Measurements from ENCODE around the gene ACO2. TPM values are rescaled to one million over a fixed set of nuclear protein-coding genes. Genes with fewer than 3 reads are reported as not detected.

ACO2 gene
- total and polyA plus RNA-seq, 2 of the 4 experiments (the other 2 are of a cell fraction), result 71.3 to 72.9 TPM

GRCh38 chr22:41561335-41561734, 92.4 kb downstream of the ACO2 start:
- in situ Hi-C loops (cut with MboI; ENCODE audit: low sequenced_read_pairs) (no loop called here), intact Hi-C loops (cut with micrococcal nuclease) (no loop called here), dilution Hi-C loops (cut with HindIII; ENCODE audit: low sequenced_read_pairs, unreplicated experiment) (no loop called here)
- no peaks in the 10 kb centered on the region for H3K9me3 ChIP-seq (ENCODE audit: control insufficient read depth, insufficient read depth, low read length)
- H2BK20ac ChIP-seq (ENCODE audit: low read depth, low read length), result peak overlapping the region; percentile 65
- H2BK15ac ChIP-seq (ENCODE audit: low read depth, low read length), result peak overlapping the region; percentile 98; the same call in 2 of the 3 replicates
- peak overlapping the region; percentile 96 for H3K23ac ChIP-seq (ENCODE audit: low read depth, low read length)
- H2AK9ac ChIP-seq (replicated peaks; ENCODE audit: low read depth, low read length, poor library complexity), result peak overlapping the region; percentile 99
- peak overlapping the region; percentile 48 to 87 for H4K8ac ChIP-seq (ENCODE audit: low read depth in 2 of 2, low read length in 2 of 2)
- ChIA-PET CTCF (interaction anchor here (0.7 kb wide), 1 partner anchor 21 kb away, joined by 4 read pairs; no protein-coding TSS in a partner anchor), POLR2A (ENCODE audit: unreplicated experiment) (no interaction called here)
- peak overlapping the region; percentile 80 for H3K4me3 ChIP-seq (ENCODE audit: insufficient read depth, low read depth, low read length)
- H2AFZ ChIP-seq (replicated peaks; ENCODE audit: low read length, poor library complexity), result peak overlapping the region; percentile 88
- no peak for DNase-seq
- peak overlapping the region; percentile 85 for H2BK5ac ChIP-seq (ENCODE audit: low read depth, low read length, poor library complexity, severe bottlenecking)
- H3K9me1 ChIP-seq (ENCODE audit: insufficient read depth, low read length), result peaks cover 34% of the 10 kb centered on the region
- H4K91ac ChIP-seq (ENCODE audit: insufficient read depth, low read depth, low read length), result peak overlapping the region; percentile 89
- ATAC-seq (ENCODE audit: low read depth), result no peak
- peak overlapping the region; percentile 62 for H3K18ac ChIP-seq (ENCODE audit: low read depth, low read length)
- WGBS, 2 experiments (ENCODE audit: extremely low coverage in 2 of 2, insufficient read length in 1 of 2), result 17% methylated on average over 3 of the region's 10 CpGs; no CpG with 5 or more reads in 1 of the 2 experiments
- H3K4me2 ChIP-seq (ENCODE audit: low read depth, low read length), result peak overlapping the region; percentile 94
- peaks cover 3% of the 10 kb centered on the region for H4K20me1 ChIP-seq (ENCODE audit: insufficient read depth, low read length)
- H3K9ac ChIP-seq (ENCODE audit: low read depth, low read length), result peak overlapping the region; percentile 83
- no peaks in the 10 kb centered on the region for H3K27me3 ChIP-seq (ENCODE audit: control insufficient read depth, insufficient read depth, low read length)
- peak overlapping the region; percentile 98 for H3K14ac ChIP-seq (replicated peaks; ENCODE audit: low read depth, low read length)
- peaks cover 3% of the 10 kb centered on the region; the same call in 1 of the 2 replicates for H3K36me3 ChIP-seq (ENCODE audit: control insufficient read depth, insufficient read depth, low read length)
- H3K27ac ChIP-seq (ENCODE audit: insufficient read depth, low read length), result peak overlapping the region; percentile 73
- peak overlapping the region; percentile 92 for H2BK120ac ChIP-seq (ENCODE audit: low read depth, low read length)
- H4K5ac ChIP-seq (ENCODE audit: low read depth, low read length), result peak overlapping the region; percentile 69
- TF ChIP-seq, protein P1, sequence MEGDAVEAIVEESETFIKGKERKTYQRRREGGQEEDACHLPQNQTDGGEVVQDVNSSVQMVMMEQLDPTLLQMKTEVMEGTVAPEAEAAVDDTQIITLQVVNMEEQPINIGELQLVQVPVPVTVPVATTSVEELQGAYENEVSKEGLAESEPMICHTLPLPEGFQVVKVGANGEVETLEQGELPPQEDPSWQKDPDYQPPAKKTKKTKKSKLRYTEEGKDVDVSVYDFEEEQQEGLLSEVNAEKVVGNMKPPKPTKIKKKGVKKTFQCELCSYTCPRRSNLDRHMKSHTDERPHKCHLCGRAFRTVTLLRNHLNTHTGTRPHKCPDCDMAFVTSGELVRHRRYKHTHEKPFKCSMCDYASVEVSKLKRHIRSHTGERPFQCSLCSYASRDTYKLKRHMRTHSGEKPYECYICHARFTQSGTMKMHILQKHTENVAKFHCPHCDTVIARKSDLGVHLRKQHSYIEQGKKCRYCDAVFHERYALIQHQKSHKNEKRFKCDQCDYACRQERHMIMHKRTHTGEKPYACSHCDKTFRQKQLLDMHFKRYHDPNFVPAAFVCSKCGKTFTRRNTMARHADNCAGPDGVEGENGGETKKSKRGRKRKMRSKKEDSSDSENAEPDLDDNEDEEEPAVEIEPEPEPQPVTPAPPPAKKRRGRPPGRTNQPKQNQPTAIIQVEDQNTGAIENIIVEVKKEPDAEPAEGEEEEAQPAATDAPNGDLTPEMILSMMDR (conservative IDR thresholded peaks at IDR 0.05; ENCODE audit: low read depth, low read length), result no peak
- TF ChIP-seq SMC3 (IDR thresholded peaks at IDR 0.05; ENCODE audit: low read depth, low read length), result no peak
- TF ChIP-seq FOS (IDR thresholded peaks at IDR 0.05; ENCODE audit: low read depth, low read length), result no peak
- no peak for TF ChIP-seq RCOR1 (IDR thresholded peaks at IDR 0.05; ENCODE audit: insufficient replicate concordance, low read length)
- TF ChIP-seq MXI1 (IDR thresholded peaks at IDR 0.05; ENCODE audit: borderline replicate concordance, low read depth, low read length), result no peak
- TF ChIP-seq MAZ (IDR thresholded peaks at IDR 0.05; ENCODE audit: borderline replicate concordance, low read depth, low read length), result no peak
- no peak for TF ChIP-seq CHD1 (IDR thresholded peaks at IDR 0.05; ENCODE audit: low read depth, low read length)
- TF ChIP-seq CEBPB (IDR thresholded peaks at IDR 0.05; ENCODE audit: low read depth, low read length), result no peak
- TF ChIP-seq, protein P2, sequence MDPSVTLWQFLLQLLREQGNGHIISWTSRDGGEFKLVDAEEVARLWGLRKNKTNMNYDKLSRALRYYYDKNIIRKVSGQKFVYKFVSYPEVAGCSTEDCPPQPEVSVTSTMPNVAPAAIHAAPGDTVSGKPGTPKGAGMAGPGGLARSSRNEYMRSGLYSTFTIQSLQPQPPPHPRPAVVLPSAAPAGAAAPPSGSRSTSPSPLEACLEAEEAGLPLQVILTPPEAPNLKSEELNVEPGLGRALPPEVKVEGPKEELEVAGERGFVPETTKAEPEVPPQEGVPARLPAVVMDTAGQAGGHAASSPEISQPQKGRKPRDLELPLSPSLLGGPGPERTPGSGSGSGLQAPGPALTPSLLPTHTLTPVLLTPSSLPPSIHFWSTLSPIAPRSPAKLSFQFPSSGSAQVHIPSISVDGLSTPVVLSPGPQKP (IDR thresholded peaks at IDR 0.05; ENCODE audit: borderline replicate concordance, low read depth, low read length), result no peak
- no peak for TF ChIP-seq USF2 (IDR thresholded peaks at IDR 0.05; ENCODE audit: low read depth, low read length)
- TF ChIP-seq NFE2L2 (IDR thresholded peaks at IDR 0.05; ENCODE audit: low read depth, low read length), result no peak
- no peak for TF ChIP-seq RFX5 (IDR thresholded peaks at IDR 0.05; ENCODE audit: low read depth, low read length)
- no peak for TF ChIP-seq MAFK (IDR thresholded peaks at IDR 0.05; ENCODE audit: low read depth, low read length)
- no peak for TF ChIP-seq RAD21 (IDR thresholded peaks at IDR 0.05; ENCODE audit: low read length)
- no peak for TF ChIP-seq POLR2A (IDR thresholded peaks at IDR 0.05; ENCODE audit: low read depth, low read length)
- H3K4me1 ChIP-seq (ENCODE audit: control insufficient read depth, insufficient read depth, low read length), result peaks cover 35% of the 10 kb centered on the region
- H3K56ac ChIP-seq (ENCODE audit: extremely low read depth, insufficient read depth, low read length), result peak overlapping the region; percentile 69; the same call in 1 of the 2 replicates
- H3K79me1 ChIP-seq (ENCODE audit: low read depth in 1 of 2, low read length in 2 of 2), result peaks cover 8 to 73% of the 10 kb centered on the region in 2 experiments; a peak in 3 of 4 replicates
- peak overlapping the region; percentile 98 for H3K4ac ChIP-seq (ENCODE audit: low read depth, low read length)
- no TSS peak for BruUV-seq (replicated peaks)
- peak overlapping the region; percentile 98 for H2AK5ac ChIP-seq (ENCODE audit: low read depth, low read length)
